GM12891 (cell line): ENCODE data around the gene HOXB3.

Experiments
- POLR2A ChIP-seq: IDR thresholded peaks from 2 replicates; pipeline ENCODE4 v1.6.1; 2011; ENCODE audit warnings: low read depth, low read length, control low read depth
- TAF1 ChIP-seq: IDR thresholded peaks from 2 replicates; pipeline ENCODE4 v1.6.1; 2011; ENCODE audit warnings: low read depth, low read length, control low read depth

GRCh38 chr17:48505788-48506187 lies 84.3 kb downstream of the HOXB3 start:
- TF ChIP-seq POLR2A: no peak
- no peak for TF ChIP-seq TAF1
